NCI-H446 treated with DMSO at 0.1 percent for 48 hours (cell line): ENCODE results near the gene PRX.
"Not testable (repeated sequence)": the region's sequence is repeated elsewhere in the genome, so short reads cannot be mapped to it uniquely, and the experiment has no call there.

ENCODE experiments used
- DNase-seq: peaks from one replicate; lab custom pipeline; 2025; lab: John Stamatoyannopoulos, UW

The PRX gene

DNA sequence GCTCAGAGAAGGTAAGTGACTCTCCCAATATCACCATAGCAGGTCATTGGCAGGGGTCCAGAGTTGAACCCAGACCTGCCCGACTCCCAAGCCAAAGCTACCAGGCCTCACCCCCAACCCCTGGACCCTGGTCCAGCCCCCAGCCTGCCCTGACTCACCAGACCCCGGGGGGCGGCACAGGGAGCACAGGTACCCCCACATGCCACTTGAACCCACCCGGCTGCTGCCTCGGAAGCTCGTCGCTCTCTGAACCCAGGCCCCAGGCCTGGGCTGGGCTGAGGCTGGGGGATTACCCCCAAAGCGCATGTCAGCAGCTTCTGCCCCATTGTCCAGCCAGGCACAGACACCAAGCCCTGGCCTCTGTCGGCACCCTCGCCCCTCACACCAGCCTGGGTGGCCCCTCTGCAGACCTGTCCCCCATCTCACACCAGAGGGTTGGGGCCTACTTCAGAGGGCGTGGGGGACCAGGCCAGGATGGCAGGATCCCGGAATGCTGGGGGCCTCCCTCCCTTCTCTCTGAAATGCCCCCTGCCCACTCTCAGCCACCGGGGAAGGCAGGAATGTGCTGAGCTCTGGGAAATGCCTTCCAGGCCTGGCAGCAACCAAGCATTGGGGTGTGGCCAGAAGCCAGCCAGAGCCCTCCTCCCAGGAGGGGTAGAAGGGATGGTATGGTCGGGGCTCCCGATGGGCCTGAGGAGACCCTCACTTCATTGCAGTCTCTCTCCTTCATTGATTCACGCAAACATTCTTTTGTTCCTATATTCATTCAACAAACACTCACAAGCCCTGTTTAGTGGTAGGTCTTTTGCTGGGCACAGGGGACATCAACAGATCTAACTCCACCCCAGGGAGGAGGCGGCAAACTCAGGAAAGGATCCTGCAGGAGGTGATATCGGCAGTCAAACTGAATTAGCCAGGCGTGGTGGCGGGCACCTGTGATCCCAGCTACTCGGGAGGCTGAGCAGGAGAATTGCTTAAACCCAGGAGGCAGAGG, 1.7 kb upstream of the PRX start:
- no peak for DNase-seq

DNA sequence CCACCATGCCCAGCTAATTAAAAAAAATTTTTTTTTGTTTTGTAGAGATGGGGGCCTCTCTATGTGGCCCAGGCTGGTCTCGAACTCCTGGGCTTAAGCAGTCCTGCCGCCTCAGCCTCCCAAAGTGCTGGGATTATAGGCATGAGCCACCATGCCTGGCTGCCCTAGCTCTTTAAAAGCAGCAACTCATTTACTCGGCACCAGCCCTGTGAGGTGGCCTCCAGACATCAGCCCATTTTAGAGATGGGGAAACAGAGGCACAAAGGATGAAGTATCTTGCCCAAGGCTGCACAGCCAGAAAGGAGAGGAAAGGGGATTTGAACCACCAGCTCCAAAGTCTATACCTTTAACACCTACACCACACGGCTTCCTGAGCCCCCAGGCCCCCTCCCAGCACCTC, 312 bp downstream of the PRX start:
- DNase-seq: no peak

DNA sequence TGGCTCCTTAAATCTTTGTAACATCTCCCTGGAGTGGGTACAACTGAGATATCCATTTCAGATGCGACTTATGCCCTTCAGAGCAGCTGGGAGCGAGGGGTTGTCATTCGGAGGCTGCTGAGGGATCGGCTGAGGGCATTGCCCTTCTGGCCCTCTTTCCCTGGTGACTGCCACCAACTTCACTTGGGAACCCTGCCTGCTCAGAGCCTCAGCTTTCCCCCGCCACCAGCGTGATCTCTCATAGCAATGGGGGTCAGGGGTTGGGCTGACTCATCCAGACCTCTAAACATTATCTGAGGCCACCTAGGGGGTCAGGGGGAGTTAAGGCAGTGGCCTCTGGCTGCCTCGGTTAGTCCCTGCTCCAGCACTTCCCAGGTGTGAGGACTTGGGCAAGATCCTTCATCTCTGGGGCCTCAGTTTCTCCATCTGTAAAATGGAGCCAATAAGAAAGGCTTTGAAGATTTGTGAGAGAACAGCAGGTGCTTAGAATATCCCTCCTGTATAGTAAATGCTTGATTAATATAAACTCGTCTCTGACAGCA, 1.1 kb downstream of the PRX start:
- DNase-seq: no peak

DNA sequence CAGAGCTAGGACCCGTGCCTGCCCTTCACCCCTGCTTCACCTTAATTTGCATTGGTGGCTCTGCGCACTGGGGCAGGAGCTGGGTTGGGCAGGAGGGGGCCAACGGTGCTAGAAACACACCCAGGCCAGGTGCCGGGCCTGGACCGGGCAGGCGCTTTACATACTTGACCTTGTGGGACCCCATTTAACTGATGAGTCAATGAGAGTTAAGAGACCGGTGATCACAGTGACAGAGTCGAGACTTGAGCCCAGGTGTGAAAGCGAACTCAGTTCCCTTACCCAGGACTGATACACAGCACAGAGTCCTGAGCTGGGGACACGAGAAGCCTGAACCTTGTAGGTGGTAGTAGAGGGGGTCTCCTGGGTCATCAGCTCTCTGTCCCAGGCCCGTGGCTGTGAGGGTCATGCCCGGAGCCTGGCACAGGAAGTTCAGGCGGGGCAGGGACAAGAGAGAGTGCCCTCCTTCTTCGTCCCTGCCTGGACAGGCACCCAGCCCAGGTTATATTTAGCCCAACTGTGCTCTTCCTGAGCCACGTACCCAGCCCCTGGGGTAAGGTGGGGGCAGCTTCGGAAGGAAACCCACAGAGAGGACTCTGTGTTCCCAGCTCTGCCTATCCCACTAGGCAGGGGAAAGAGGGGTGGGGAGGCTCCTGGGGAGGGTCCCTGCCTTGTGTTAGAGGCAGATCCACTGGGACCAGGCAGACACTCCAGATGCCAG, 1.9 kb downstream of the PRX start:
- no peak for DNase-seq

DNA sequence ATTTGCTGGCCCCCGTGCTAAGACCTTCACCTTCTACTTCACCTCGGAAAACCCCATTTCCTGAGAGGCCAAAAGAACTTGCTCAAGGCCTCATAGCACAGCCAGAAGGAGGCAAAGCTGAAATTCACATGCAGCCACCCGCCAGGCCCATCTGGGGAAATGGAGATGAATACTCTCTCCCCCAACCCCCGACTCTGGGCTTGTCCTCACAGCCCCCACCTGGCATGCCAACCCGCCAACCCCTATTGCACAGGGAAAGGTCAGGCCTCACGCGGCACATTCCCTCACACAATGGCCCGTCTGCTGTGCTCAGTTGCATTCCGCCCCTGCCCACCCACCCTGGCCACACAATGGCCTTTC, 3.2 kb downstream of the PRX start:
- DNase-seq: no peak

DNA sequence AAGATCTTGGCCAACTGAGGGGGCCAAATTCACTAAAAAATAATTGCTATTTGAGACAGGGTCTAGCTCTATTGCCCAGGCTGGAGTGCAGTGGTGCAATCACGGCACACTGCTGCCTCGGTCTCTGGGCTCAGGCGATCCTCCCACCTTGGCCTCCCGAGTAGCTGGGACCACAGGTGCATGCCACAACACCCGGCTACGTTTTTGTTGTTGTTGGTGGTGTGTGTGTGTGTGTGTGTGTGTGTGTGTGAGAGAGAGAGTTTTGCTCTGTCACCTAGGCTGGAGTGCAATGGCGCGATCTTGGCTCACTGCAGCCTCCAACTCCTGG, 4.6 kb downstream of the PRX start:
- not testable (repeated sequence) for DNase-seq

DNA sequence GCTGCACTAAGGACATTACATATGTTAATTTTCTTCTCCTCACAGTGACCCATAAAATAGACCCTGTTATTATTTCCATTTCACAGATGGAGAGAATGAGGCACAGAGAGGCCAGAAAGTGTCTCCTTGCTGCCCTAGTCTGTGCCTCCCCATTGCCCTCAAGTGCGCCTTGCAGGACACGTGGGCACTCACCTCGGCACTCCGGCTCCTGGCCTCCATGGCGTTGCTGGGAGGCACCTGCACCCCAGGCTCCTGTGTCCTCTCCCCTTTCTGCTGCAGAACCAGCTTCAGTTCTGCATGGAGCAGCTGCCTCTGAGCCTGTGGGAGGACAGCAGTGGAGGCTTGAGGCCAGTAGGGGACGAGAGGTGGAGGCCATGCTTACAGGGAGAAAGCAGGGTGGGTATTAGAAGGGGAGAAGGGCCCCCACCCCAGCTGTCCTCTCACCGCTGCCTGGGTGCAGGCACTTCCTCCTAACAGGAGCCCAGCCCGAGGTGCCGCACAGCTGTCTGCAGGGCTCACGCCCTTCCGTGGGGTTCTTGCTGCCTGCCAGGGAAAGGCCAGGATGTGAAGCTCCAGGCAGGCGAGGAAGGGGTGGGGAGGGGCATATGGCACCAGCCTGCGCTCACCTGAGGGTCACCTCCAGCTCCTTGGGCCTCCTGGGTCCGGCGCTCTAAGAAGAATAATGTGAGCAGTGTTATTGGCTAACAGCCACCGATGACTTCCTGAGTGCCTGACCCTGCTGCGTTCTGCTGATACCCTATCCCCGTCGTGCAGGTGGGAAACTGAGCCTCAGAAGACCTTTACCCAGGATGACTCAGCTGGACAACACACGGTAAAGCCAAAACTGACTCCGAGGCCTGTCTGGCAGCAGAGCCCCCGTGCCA, 5.2 kb downstream of the PRX start:
- no peak for DNase-seq

DNA sequence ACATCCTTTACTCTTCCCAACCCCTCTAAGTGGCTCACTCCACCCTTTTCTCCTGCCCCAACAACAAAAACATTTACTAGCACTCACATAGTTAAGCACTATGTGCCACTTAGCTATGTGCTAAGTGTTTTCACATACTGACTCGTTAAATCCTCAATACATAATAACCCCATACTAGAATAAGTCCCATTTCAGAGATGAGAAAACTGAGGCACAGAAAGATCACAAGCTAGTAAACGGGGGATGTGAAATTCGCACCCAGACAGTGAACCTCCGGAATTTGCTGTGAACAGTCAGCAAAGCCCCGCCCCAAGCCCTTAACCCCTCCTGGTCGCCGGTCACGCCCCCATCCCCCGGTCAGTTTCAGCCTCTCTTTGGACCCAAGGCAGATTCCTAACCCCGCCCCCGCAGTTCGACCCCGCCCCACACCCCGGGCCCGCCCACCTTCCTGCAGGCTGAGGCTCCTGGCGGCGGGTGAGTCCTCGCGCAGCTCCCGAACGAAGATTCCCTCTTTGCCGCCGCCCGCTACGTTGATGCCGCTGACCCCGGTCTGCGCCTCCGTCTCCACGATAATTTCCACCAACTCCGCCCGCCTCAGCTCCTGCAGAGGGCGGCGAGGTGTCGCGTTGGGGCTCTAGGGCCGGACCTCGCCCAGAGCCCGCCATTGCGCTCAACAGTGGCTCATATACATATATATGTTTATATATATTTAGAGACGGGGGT, 9.8 kb downstream of the PRX start:
- DNase-seq: peak; percentile 45

DNA sequence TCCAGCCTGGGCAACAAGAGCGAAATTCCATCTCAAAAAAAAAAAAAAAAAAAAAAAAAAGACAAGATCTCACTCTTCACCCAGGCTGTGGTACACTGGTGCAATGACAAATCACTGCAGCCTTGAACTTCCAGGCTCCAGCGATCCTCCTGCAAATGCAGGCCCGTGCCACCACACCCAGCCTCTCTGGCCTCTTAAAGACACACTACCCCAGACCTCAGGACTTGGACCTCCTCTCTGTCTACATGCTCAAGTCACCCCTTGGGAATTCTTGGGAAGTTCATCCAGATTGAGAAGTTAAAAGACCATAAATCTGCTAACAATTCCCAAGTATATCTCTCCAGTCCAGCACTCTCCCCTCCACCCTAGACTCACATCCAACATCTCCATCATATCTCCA, 12.6 kb downstream of the PRX start:
- no peak for DNase-seq

DNA sequence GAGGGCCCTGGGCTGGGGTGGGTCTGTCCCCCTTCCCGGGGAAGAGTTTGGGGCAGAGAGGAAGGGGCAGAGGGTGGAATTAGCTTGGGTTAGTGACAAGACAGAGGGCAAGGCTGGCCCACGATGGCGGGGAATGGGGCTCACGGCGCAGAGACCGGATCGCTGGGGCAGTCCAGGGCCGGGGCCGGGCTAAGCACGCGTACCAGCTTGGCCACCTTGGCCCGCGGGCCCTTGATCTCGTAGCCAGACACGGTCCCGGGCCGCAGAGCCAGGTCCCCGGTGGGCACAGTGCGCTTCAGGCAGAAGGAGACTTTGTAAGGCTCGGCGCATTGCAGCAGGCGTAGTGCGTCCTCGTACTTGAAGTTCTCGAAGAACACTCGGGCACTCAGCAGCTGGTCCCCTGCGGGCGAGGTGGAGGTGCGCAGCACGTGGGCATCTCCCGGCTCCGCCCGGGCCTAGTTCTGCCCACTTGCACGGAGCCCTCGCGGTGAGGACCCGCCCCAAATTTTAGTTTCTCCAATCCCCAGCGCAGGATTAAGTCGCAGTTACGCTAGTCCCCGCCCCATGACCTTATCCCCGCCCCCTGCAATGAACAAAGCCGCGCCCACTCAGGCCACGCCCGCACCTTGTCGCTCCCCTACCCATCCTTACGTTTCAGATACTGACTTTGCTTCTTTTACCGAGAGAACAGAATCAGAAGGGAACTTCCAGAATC, 14.6 kb downstream of the PRX start:
- no peak for DNase-seq

DNA sequence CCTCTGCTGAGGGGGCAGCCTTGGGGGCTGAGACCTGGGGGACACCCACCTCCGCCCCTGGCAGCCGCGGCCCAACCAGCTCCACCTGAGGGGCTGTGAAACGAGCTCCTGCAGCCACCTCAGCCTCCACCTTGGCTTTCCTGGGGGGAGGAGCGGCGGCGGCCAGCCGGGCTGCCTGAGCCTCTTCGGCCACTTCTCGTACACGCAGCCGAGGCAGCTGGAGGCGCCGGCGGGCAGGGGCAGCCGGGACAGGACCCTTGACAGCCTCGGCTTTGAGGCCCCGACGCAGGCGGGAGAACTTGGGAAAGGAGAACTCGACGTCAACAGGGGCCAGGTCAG, 15.6 kb downstream of the PRX start:
- no peak for DNase-seq

DNA sequence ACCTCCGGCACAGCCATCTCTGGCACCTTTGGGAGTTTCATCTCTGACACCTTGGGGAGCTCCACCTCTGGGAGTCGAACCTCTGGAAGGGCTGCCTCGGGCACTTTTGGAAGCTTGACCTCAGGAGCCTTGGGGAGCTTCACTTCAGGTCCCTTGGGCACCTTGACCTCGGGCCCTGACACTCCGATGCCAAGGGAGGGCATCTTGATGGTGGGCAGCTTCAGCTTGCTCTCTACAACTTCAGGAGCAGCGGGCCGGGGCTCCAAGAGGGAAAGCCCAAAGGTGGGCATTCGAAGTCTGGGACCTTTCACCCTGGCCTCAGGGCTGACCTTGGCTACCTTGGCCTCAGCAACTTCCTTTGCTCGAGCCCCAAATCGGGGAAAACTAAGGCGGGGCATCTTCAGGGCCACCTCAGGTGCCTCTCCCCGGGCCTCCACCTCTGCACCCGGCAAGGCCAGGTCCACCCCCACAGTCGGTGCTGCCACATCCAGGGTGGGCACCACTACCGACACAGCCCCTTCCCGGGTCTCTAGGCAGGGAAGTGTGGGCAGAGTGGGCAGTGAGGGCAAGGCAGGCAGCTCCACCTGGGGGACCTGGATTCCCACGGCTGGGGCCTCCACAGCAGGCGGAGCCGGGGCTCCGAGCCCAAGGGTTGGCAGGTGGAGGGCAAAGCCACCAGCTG, 16.2 kb downstream of the PRX start:
- DNase-seq: no peak

DNA sequence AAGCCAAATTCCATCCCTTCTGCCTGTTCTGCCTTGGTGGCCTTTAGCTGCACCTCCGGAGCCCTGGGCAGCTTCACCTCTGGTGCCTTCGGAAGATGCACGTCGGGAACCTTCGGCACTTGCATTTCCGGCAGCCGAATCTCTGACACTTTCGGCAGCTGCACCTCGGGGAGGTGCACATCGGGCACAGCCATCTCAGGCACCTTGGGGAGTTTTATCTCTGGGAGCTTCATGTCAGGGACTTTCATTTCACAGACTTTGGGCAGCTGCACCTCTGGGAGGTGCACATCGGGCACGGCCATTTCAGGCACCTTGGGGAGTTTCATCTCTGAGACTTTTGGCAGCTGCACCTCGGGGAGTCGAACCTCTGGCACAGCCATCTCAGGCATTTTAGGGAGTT, 17.2 kb downstream of the PRX start:
- no peak for DNase-seq

DNA sequence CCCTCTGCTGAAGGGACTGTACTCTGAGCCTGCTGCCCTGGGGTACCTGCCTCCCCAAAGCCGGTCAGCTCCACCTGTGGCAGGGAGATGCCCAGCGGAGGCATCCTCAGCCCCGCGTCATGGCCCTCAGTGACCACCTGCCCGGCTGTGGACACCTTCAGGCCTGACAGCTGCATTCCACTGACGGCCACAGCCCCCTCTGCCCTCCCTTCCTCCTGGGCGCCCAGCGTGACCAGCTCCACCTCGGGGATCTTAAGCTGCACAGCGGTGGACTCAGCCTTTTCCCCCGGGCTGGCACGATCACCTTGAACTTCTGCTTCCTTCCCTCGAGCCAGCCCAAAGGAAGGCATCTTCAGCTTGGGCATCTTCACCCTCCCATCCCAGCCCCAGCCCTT, 18.4 kb downstream of the PRX start:
- DNase-seq: no peak

DNA sequence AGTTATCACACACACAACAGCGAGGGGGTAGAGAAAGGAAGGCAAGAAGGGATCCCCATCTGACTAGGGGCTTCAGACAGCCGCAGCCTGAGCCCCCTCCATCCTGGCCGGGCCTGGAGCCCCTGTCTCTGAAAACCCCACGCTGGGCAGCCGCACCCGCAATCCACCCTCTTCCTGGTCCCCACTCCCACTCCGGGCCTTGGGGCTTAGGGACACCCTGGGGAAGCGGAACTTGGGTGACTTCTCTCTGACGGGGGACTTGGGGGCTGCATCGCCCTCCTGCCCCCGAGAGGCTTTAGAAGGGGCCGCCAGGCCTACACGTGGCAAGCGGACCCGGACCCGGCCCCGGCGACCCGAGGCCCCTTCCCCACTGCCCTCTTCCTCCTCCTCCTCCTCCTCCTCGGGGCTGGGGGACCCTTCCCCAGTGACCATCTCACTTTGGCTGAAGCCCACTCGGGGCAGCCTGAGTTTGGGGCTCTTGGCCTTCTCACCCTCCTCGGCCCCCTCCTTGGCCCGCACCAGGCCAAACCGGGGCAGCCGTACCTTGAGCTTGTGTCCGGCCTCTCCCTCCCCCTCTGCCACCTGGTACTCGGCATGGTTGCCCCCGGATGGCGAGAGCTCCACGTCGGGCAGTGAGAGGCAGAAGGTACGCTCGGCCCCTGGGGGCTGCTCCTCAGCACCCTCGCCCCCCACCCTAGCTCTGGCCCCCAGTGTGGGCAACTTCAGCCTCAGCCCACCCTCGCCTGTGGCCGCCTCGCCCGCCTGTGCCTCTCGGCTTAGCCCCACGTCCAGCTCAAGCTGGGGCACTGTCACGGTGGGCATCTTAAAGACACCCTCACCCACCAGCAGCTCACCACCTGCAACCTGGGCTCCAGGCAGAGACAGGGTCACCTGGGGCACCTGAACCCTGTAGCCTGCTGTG, 19.0 kb downstream of the PRX start:
- DNase-seq: no peak

DNA sequence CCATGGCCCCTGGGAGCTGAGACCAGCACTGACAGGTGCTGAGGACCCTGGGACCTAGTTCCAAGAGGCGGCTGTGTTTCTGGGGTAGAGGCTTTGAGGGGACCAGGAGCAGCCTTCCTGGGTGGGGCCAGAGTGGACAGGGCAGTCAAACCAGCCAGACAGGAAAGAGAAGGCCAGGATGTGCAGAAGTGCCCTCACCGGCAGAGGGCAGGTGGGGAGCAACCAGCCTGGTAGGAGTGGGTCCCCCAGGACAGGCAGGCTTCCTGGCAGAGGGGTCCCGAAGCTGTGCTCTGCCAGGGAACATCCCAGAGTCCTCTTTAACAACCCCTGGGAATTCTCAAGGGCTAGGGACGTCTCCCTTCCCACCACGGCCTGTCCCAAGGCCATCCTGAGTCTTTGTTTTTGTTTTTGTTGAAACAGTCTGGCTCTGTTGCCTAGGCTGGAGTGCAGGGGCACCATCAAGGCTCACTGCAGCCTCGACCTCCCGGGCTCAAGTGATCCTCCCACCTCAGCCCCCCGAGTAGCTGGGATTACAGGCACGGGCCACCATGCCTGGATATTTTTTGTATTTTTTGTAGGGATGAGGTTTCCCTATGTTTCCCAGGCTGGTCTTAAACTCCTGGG, 20.2 kb downstream of the PRX start:
- DNase-seq: no peak

DNA sequence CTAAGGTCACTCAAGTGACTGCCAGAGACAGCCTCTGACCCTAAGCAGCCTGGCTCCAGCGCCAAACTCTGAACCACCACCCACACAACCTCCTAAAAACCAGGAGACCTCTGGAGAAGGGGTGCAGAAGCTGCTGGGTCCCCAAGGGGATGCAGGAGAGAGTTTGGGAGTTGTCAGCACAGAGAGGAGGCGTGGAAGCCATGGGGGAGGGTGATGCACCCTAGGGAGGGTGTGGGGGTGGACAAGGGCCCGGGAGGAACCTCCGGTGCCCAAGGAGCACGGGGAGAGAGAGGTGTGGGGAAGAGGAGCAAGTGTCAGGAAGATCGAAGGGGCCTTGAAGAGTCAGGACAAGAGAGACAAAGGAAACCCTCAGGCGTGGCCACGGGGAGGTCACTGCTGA, 21.1 kb downstream of the PRX start:
- no peak for DNase-seq

DNA sequence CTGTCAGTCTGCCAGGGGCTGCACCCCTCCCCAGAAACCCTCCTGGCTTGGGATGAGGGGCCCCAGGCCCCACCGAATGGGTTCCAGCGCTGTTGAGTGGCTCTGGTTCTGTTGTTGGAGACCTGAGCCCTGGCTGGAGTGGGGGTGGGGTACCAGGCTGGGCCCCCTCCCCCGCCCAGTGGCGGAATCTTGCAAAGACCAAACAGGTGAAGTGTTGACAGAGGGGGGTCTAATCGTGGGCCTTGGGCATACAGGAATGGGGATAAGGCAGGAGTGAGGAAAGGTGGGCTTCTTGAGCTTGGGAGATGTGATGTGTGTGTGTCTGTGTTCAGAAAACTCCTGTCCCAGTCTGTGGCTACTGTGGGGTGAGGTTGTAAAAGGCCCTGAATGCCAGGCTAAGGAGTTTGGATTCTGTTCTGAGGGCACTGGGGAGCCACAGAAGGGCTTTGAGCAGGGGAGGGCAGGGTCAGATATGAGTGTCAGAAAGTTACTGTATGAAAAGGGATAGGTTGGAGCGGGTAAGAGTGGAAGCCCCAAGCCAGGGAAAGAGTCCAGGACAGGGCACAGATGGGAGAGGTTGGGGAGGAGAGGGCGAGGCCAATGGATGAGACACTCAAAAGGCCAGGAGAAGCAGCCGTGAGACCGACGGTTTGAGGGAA, 23.0 kb downstream of the PRX start, which contains the start of gene HIPK4:
HIPK4 (minus strand) TSS at position 98 of the 659 bp plus-strand sequence. CDS start 279 bp downstream, outside the sequence.
- no peak for DNase-seq
